Measurements from ENCODE around the gene LBHD2.

DNA sequence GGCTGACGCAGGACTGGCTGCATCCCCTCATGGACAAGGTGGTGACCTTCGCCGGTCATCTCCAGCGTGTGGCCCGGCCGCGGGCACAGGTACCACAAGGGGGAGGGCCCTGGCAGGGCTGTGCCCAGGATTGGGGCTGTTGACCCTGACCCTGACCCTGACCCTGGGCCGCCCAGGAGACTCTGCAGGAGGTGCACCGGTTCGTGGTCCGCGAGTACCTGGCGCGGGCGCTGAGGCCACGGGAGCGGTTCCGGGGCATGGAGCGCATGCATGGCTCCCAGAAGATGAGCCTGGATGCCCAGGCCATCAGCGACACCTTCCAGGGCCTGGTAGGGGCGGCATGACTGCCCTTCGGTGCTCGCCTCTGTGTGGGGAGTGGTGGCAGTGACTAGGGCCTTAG lies 23.4 kb downstream of the LBHD2 start:
- TF ChIP-seq, protein P1, sequence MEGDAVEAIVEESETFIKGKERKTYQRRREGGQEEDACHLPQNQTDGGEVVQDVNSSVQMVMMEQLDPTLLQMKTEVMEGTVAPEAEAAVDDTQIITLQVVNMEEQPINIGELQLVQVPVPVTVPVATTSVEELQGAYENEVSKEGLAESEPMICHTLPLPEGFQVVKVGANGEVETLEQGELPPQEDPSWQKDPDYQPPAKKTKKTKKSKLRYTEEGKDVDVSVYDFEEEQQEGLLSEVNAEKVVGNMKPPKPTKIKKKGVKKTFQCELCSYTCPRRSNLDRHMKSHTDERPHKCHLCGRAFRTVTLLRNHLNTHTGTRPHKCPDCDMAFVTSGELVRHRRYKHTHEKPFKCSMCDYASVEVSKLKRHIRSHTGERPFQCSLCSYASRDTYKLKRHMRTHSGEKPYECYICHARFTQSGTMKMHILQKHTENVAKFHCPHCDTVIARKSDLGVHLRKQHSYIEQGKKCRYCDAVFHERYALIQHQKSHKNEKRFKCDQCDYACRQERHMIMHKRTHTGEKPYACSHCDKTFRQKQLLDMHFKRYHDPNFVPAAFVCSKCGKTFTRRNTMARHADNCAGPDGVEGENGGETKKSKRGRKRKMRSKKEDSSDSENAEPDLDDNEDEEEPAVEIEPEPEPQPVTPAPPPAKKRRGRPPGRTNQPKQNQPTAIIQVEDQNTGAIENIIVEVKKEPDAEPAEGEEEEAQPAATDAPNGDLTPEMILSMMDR (IDR thresholded peaks at IDR 0.05; ENCODE audit: poor library complexity, severe bottlenecking): no peak
- TF ChIP-seq EZH2 (IDR thresholded peaks at IDR 0.05; ENCODE audit: borderline replicate concordance, insufficient read depth, low read length, poor library complexity, severe bottlenecking) (no peak), TAF1 (IDR thresholded peaks at IDR 0.05; ENCODE audit: low read depth) (no peak), EP300 (conservative IDR thresholded peaks at IDR 0.05; ENCODE audit: poor library complexity, severe bottlenecking) (no peak)
- TF ChIP-seq, protein P2, sequence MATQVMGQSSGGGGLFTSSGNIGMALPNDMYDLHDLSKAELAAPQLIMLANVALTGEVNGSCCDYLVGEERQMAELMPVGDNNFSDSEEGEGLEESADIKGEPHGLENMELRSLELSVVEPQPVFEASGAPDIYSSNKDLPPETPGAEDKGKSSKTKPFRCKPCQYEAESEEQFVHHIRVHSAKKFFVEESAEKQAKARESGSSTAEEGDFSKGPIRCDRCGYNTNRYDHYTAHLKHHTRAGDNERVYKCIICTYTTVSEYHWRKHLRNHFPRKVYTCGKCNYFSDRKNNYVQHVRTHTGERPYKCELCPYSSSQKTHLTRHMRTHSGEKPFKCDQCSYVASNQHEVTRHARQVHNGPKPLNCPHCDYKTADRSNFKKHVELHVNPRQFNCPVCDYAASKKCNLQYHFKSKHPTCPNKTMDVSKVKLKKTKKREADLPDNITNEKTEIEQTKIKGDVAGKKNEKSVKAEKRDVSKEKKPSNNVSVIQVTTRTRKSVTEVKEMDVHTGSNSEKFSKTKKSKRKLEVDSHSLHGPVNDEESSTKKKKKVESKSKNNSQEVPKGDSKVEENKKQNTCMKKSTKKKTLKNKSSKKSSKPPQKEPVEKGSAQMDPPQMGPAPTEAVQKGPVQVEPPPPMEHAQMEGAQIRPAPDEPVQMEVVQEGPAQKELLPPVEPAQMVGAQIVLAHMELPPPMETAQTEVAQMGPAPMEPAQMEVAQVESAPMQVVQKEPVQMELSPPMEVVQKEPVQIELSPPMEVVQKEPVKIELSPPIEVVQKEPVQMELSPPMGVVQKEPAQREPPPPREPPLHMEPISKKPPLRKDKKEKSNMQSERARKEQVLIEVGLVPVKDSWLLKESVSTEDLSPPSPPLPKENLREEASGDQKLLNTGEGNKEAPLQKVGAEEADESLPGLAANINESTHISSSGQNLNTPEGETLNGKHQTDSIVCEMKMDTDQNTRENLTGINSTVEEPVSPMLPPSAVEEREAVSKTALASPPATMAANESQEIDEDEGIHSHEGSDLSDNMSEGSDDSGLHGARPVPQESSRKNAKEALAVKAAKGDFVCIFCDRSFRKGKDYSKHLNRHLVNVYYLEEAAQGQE (IDR thresholded peaks at IDR 0.05; ENCODE audit: borderline replicate concordance): no peak

Data from neural cell (in vitro differentiated cells).